HFF-Myc (cell line): Measurements from ENCODE around the gene DNAJC5.
"Not testable (repeated sequence)": the region's sequence is repeated elsewhere in the genome, so short reads cannot be mapped to it uniquely, and the experiment has no call there.

Experiments used
- DNase-seq: peaks from one replicate; pipeline ENCODE4 v3.0.0-alpha.2; 2011; ENCODE audit warnings: low read depth; ENCODE audit errors: extremely low read depth
- H3K4me3 ChIP-seq: replicated peaks from 2 replicates; pipeline ENCODE4 v1.5.1; 2011; ENCODE audit warnings: low read depth, mild to moderate bottlenecking, control low read depth, low read length
- TF ChIP-seq, protein P1 (sequence below): IDR thresholded peaks from 2 replicates; pipeline ENCODE4 v1.5.1; 2012; ENCODE audit warnings: mild to moderate bottlenecking, low read depth, low read length, control low read depth; ENCODE audit errors: missing control alignments

The DNAJC5 gene

DNA sequence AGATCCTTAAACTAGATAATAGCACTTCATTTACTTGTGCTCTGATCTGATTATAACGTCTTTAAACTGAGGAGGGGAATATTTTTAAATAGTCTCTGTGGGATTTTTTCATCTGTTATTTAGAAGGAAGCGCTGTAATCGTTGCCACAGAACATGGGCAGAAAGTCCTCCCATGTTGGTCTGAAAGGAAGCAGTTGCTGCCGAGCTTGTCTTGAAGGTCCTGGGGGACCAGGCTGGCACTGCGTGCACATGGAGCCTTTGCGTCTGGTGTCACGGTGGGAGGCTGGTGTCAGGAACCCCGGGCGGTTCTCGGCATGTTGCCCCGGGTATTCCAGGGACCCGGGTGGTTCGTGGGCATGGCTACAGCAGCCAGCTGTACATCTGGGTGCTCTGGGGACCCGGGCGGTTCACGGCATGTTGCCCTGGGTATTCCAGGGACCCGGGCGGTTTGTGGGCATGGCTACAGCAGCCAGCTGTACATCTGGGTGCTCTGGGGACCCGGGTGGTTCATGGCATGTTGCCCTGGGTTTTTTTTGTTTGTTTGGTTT, 18.4 kb upstream of the DNAJC5 start:
- no peak overlapping the region for H3K4me3 ChIP-seq
- TF ChIP-seq, protein P1, sequence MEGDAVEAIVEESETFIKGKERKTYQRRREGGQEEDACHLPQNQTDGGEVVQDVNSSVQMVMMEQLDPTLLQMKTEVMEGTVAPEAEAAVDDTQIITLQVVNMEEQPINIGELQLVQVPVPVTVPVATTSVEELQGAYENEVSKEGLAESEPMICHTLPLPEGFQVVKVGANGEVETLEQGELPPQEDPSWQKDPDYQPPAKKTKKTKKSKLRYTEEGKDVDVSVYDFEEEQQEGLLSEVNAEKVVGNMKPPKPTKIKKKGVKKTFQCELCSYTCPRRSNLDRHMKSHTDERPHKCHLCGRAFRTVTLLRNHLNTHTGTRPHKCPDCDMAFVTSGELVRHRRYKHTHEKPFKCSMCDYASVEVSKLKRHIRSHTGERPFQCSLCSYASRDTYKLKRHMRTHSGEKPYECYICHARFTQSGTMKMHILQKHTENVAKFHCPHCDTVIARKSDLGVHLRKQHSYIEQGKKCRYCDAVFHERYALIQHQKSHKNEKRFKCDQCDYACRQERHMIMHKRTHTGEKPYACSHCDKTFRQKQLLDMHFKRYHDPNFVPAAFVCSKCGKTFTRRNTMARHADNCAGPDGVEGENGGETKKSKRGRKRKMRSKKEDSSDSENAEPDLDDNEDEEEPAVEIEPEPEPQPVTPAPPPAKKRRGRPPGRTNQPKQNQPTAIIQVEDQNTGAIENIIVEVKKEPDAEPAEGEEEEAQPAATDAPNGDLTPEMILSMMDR = no peak
- no peak for DNase-seq

DNA sequence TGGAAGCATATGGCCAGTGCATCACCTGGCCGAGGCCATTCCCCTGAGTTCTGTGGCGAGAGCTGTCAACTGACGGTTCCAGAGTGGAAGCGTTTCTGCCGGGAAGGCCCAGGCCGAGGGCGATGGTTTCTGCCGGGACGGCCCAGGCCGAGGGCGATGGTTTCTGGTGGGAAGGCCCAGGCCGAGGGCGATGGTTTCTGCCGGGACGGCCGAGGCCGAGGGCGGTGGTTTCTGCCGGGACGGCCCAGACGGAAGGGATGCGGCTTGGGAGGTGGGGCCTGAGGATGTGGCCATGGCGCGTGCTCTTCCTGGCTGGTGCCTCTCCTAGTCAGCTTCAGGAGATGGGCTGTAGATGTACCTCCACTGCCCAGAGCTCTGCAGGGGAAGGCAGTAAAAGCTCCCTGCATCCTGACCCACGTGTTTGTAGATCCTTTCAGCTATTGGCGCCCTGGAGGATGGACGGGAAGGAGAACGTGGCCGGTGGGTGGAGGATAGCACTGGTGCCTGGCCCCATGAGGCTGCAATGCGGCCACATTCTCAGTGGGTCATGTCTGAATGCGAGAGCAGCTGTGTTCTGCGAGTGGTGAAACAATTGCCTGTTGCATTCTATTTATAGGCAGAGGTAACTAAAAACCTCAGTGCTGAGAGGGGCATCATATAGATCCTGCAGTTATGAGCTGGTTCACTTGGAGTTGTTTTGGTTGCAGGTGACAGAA, 17.0 kb upstream of the DNAJC5 start:
- TF ChIP-seq, protein P1 = no peak
- no peak overlapping the region for H3K4me3 ChIP-seq
- DNase-seq = no peak

DNA sequence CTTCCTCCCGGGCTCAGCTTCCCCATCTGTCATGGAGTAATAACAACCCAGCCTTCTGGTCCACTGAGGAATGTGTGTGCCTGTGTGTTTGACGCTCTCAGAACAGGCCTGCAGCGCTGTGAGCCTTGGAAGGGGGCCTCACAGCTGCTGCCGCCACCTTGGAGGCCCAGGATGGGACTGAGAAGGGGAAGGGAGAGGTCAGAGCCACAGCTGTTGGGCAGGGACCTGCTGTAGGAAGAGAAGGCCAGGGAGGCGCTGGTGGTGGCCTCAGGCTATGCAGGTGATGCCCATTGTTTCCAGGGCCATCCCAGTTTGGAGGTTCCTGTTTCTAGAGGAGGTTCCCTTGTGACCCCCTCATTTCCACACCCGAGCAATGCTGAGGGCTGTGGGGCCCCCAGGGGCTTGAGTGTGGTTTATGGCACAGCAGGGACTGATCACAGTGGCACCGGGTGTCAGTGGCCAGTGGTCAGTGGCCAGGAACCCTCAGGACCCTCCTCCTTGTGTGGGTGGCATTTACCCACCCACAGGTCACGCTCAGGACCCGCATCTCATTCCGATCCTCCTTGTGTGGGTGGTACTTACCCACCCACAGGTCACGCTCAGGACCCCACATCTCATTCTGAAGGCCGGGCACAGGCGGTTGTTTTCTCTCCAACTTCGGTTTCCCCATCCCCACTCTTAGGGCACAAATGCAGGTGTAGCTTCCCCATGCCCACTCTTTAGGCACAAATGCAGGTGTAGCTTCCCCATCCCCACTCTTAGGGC, 15.8 kb upstream of the DNAJC5 start:
- no peak overlapping the region for H3K4me3 ChIP-seq
- TF ChIP-seq, protein P1 = no peak
- no peak for DNase-seq

DNA sequence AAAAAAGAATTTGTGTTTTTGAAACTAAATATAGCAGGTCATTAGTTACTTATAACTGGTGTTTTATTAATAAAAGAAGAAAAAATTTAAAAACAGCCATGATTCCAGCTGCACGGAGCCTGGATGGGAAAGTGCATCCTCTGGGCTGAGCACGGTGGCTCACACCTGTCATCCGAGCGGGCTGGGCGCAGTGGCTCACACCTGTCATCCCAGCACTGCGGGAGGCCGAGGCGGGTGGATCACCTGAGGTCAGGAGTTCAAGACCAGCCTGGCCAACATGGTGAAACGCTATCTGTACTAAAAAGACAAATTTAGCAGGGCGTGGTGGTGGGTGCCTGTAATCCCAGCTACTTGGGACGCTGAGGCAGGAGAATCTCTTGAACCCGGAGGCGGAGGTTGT, 14.0 kb upstream of the DNAJC5 start:
- not testable (repeated sequence) for H3K4me3 ChIP-seq, DNase-seq

DNA sequence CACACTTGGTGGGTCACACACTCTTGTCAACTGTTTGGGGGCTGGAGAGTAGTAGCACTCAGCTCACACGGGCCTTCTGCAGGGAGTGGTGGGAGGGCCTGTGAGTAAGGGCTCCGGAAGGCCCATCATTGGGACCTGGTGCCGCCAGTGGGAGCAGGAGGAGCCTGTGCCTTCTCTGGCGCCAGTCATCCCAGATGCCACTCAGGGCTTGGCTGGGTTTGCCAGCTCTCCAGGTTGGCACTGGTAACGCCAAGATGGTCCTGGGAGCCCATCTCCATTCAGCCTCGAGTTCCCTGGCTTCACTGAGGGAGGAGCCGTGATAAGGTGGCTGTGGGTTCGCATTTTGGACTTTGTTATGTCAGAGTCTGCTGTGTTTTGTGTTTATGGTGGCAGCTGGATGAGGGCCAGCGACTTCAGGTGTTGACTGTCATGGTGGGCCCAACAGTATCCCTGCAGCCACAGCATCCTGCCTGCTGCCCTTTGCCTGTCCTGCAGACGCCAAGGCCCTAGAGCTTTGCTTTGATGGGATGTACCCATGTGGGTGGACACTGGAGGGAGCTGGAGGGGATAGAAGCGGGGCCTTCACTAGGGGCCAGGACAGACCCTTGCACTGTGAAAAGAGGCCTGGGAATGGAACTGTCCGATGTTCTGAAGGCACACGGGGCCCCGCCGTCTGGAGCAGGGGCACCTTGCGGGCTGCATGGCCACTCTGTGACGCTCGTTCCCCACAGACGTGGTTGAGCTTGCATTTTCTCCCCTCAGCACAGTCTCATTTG, 13.3 kb upstream of the DNAJC5 start:
- TF ChIP-seq, protein P1 = no peak
- no peak overlapping the region for H3K4me3 ChIP-seq
- no peak for DNase-seq

DNA sequence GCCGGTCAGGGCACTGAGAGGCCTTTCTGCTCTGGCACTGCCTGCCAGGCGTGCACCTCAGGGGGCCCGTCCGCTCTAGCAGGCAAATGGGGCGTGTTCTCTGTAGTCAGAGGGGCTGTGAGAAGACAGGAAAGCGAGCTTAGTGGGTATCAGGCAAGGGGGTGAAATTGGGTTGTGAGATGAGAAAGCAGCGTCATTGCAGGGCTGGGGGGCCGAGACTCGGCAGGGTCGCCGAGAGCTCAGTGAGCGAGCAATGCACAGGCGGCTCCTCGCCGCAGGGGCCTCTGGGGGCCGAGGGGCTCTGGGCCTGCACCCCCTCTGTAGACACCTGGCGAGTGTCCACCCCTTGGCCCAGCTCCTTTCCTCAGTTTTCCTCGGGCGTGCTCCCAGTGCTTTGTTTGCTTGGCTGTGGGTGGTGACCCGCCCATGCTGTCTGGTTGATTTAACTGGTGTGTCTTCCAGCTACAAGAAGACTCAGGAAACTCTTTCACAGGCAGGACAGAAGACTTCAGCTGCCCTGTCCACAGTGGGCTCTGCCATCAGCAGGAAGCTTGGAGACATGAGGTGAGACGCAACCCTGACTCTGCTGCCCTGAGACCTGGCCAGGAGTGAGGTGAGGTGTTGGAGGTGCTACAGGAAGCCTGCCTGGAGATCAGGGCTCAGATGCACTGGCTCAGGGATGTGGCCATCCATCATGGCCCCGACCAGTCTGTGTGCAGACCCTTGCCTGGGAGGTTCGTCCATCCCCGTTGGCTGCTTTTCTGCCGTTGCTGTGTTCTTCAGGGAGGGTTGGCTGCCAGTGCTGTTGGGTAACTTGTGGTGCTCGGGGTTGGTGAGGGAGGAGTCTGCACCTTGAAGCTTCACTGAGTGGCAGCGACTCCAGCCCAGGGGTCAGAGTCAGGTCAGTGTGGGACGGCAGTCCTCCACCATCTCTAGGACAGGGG, 12.4 kb upstream of the DNAJC5 start:
- no peak for DNase-seq
- H3K4me3 ChIP-seq = no peak overlapping the region
- TF ChIP-seq, protein P1 = no peak
